K562 (cell line): ENCODE results near the gene SYT7. TPM values are rescaled to one million over a fixed set of nuclear protein-coding genes. Genes with fewer than 3 reads are reported as not detected.

Source experiments
- CBFA2T3 ChIP-seq: fragments of 450-650 bp; IDR thresholded peaks from 2 replicates; pipeline ENCODE4 v1.6.1; 2017
- CBX3 ChIP-seq, 2 experiments: IDR thresholded peaks; 1 replicate in 1 of 2; 2 replicates in 1 of 2; pipeline ENCODE4 v1.6.1; 2012; ENCODE audit warnings: inconsistent platforms in 2 of 2, low read length in 2 of 2, borderline replicate concordance in 1 of 2, control low read depth in 1 of 2
- DNMT1 ChIP-seq: fragments of 450-650 bp; IDR thresholded peaks from 2 replicates; pipeline ENCODE4 v1.6.1; 2016; ENCODE audit warnings: antibody characterized with exemption, mild to moderate bottlenecking
- ETV6 ChIP-seq, 3 experiments: fragments of 150-350 bp in 1 of 3; sonication (generic) in 1 of 3; formaldehyde crosslinking in 1 of 3; IDR thresholded peaks; 2 replicates each; pipeline versions ENCODE4 v1.6.1 to v1.8.0; 2014 to 2022; ENCODE audit warnings: borderline replicate concordance in 2 of 3, low read depth in 2 of 3, antibody characterized with exemption in 1 of 3, low read length in 1 of 3, mild to moderate bottlenecking in 1 of 3, missing genetic modification reagents in 1 of 3
- GTF2F1 ChIP-seq: IDR thresholded peaks from 2 replicates; pipeline ENCODE4 v1.6.1; 2011; ENCODE audit warnings: low read depth, low read length, improper control_type of control experiment
- HEY1 ChIP-seq: fragments of 250-450 bp; sonication (Bioruptor Pico); IDR thresholded peaks from 2 replicates; pipeline ENCODE4 v1.5.0; 2020; ENCODE audit warnings: mild to moderate bottlenecking, moderate library complexity, borderline replicate concordance
- MED1 ChIP-seq: sonication (generic); formaldehyde crosslinking; IDR thresholded peaks from 2 replicates; pipeline ENCODE4 v1.8.1; 2023; ENCODE audit warnings: missing genetic modification reagents, borderline replicate concordance
- MIER1 ChIP-seq: fragments of 450-650 bp; IDR thresholded peaks from 2 replicates; pipeline ENCODE4 v1.6.1; 2016; ENCODE audit warnings: antibody characterized with exemption, mild to moderate bottlenecking, low read depth
- PCBP2 ChIP-seq: fragments of 200-400 bp; formaldehyde crosslinking; IDR thresholded peaks from 2 replicates; pipeline ENCODE4 v1.6.1; 2018; ENCODE audit warnings: low read length, low read depth, mild to moderate bottlenecking, moderate library complexity; ENCODE audit not compliant: poor library complexity, severe bottlenecking
- RCOR1 ChIP-seq, 2 experiments: IDR thresholded peaks; 2 replicates each; pipeline ENCODE4 v1.6.1; 2012; ENCODE audit warnings: low read depth in 2 of 2, low read length in 2 of 2, borderline replicate concordance in 1 of 2, improper control_type of control experiment in 1 of 2
- SIN3B ChIP-seq: fragments of 450-650 bp; IDR thresholded peaks from 2 replicates; pipeline ENCODE4 v1.6.1; 2017; ENCODE audit warnings: low read depth, mild to moderate bottlenecking, moderate library complexity
- SP2 ChIP-seq: IDR thresholded peaks from 2 replicates; pipeline ENCODE4 v1.6.1; 2011; ENCODE audit warnings: mild to moderate bottlenecking, low read depth, low read length, moderate library complexity; ENCODE audit not compliant: poor library complexity, severe bottlenecking; ENCODE audit errors: extremely low read depth
- SREBF1 ChIP-seq: fragments of 150-350 bp; IDR thresholded peaks from 2 replicates; pipeline ENCODE4 v1.6.1; 2014; ENCODE audit warnings: antibody characterized with exemption, low read depth, low read length, borderline replicate concordance
- SREBF2 ChIP-seq: sonication (generic); formaldehyde crosslinking; IDR thresholded peaks from 2 replicates; pipeline ENCODE4 v1.4.0; 2020; ENCODE audit warnings: mild to moderate bottlenecking, missing genetic modification reagents
- SRSF7 ChIP-seq: fragments of 200-400 bp; formaldehyde crosslinking; optimal IDR thresholded peaks from 2 replicates; pipeline ENCODE3; 2017; ENCODE audit warnings: mild to moderate bottlenecking, low read depth, low read length
- ZNF239 ChIP-seq: fragments of 250-450 bp; sonication (Bioruptor Pico); IDR thresholded peaks from 2 replicates; pipeline ENCODE4 v1.4.0; 2020; ENCODE audit warnings: mild to moderate bottlenecking
- polyA plus RNA-seq, 8 experiments: library from polyadenylated mRNA; depleted of rRNA in 4 of 8; stranded (reverse) in 5 of 8; unstranded in 3 of 8; fragments of >200 nt; fragmentation: Nextera tagmentation in 2 of 8; fragmentation: Illumina TruSeq in 1 of 8; extraction: Ambion mirVana in 2 of 8; extraction: Trizol in 1 of 8; gene quantifications; 2 replicates each; pipeline versions ENCODE4 v1.2.1 to v1.2.3, GENCODE V29; 2011 to 2014; ENCODE audit warnings: inconsistent platforms in 1 of 8, missing spikeins in 1 of 8
- total RNA-seq, 7 experiments: library from RNA; depleted of rRNA in 6 of 7; stranded (reverse); fragments of >200 nt in 6 of 7; fragmentation: Illumina TruSeq in 2 of 7; extraction: Trizol in 2 of 7; gene quantifications; 2 replicates each; pipeline versions ENCODE4 v1.2.1 to v1.2.3, GENCODE V29; 2011 to 2021; ENCODE audit warnings: low replicate concordance in 1 of 7
- TF ChIP-seq, protein P1 (sequence below), 3 experiments: IDR thresholded peaks in 2 of 3; conservative IDR thresholded peaks in 1 of 3; 2 replicates each; pipeline ENCODE4 v1.5.1; 2011 to 2012; ENCODE audit warnings: low read length in 3 of 3, mild to moderate bottlenecking in 3 of 3, control low read depth in 2 of 3, improper control_type of control experiment in 1 of 3, inconsistent platforms in 1 of 3, low read depth in 1 of 3, mixed read lengths in 1 of 3, moderate library complexity in 1 of 3; ENCODE audit not compliant: insufficient read depth in 2 of 3
- TF ChIP-seq, protein P2 (sequence below): sonication (generic); formaldehyde crosslinking; IDR thresholded peaks from 2 replicates; pipeline ENCODE4 v1.8.0; 2022; ENCODE audit warnings: mild to moderate bottlenecking, missing genetic modification reagents, borderline replicate concordance

SYT7 gene
- total and polyA plus RNA-seq, 9 of the 15 experiments (the other 6 are each of a cell fraction or from before 2014, with no cell fraction given): 0.01 to 0.51 (median 0.16) TPM; not detected in 1

DNA sequence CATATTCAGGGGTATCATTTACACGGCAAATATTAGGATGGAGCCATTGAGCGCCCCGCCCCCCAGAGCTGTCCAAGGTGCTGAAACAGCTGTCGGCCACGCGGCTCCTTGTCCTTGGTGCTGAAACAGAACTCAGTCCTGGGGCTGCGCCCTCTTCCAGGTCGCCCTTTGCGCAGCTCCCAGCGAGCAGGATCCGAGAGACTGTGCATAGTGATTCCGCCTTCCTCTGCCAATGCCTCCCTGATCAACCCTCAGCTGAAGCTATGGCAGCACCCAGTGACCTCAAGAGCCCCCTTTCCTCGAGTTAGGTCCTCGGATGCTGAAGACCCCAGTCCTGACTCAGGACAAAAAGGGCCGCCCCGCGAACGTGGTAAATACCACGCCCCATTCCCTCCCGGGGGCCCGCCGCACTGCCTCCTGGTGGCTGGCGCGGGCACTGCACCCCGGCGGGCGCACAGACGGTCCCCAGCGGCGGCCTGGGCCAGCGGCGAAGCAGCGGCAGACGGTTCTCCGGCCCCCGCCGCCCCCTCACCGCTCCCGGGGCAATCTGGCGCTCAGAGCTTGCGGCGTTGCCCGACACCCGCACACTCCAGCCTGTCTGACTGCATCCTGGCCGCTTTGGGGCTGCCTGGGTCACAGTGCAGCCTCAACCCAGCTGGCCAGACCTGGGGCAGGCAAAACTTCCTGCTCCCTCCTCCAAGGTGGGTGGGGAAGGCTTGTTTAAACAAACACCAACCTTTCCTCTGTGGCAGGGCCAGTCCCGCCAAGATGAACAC, 13.4 kb downstream of the SYT7 start (continued):
- TF ChIP-seq CBX3 (IDR thresholded peaks at IDR 0.05; ENCODE audit: borderline replicate concordance in 1 of 2, low read length in 2 of 2) (peak in 1 of 2 experiments; percentile 93; a peak in 2 of 3 replicates), CBFA2T3 (0 out of 2 replicates have a peak, but pooled peaks have one; percentile 15), MIER1 (peak; percentile 100), DNMT1 (no peak), MED1 (CRISPR knock-in tag) (peak; percentile 94; the same call in 1 of the 2 replicates), ZNF239 (CRISPR knock-in tag) (peak; percentile 72), ETV6 (IDR thresholded peaks at IDR 0.05; ENCODE audit: borderline replicate concordance in 1 of 2, low read depth in 2 of 2, low read length in 1 of 2) (no peak), ETV6 (CRISPR knock-in tag; IDR thresholded peaks at IDR 0.05; ENCODE audit: borderline replicate concordance) (peak; percentile 99), PCBP2 (no peak), SREBF1 (peak; percentile 95), SP2 (no peak), SRSF7 (no peak), SREBF2 (CRISPR knock-in tag) (peak; percentile 100), GTF2F1 (no peak), SIN3B (peak; percentile 22; the same call in 1 of the 2 replicates), HEY1 (CRISPR knock-in tag) (0 out of 2 replicates have a peak, but pooled peaks have one; percentile 53), RCOR1 (IDR thresholded peaks at IDR 0.05; ENCODE audit: borderline replicate concordance in 1 of 2, low read depth in 2 of 2, low read length in 2 of 2) (peak; percentile 19 to 99; a peak in 2 of 4 replicates)
- TF ChIP-seq, protein P1, sequence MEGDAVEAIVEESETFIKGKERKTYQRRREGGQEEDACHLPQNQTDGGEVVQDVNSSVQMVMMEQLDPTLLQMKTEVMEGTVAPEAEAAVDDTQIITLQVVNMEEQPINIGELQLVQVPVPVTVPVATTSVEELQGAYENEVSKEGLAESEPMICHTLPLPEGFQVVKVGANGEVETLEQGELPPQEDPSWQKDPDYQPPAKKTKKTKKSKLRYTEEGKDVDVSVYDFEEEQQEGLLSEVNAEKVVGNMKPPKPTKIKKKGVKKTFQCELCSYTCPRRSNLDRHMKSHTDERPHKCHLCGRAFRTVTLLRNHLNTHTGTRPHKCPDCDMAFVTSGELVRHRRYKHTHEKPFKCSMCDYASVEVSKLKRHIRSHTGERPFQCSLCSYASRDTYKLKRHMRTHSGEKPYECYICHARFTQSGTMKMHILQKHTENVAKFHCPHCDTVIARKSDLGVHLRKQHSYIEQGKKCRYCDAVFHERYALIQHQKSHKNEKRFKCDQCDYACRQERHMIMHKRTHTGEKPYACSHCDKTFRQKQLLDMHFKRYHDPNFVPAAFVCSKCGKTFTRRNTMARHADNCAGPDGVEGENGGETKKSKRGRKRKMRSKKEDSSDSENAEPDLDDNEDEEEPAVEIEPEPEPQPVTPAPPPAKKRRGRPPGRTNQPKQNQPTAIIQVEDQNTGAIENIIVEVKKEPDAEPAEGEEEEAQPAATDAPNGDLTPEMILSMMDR (IDR thresholded peaks at IDR 0.05 in 2 of 3, conservative IDR thresholded peaks at IDR 0.05 in 1 of 3; ENCODE audit: insufficient read depth in 2 of 3, low read depth in 1 of 3, low read length in 3 of 3): peak; percentile 74 to 97 (median 86)
- TF ChIP-seq, protein P2, sequence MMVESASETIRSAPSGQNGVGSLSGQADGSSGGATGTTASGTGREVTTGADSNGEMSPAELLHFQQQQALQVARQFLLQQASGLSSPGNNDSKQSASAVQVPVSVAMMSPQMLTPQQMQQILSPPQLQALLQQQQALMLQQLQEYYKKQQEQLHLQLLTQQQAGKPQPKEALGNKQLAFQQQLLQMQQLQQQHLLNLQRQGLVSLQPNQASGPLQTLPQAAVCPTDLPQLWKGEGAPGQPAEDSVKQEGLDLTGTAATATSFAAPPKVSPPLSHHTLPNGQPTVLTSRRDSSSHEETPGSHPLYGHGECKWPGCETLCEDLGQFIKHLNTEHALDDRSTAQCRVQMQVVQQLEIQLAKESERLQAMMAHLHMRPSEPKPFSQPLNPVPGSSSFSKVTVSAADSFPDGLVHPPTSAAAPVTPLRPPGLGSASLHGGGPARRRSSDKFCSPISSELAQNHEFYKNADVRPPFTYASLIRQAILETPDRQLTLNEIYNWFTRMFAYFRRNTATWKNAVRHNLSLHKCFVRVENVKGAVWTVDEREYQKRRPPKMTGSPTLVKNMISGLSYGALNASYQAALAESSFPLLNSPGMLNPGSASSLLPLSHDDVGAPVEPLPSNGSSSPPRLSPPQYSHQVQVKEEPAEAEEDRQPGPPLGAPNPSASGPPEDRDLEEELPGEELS: peak; percentile 100
